Fibroblast of lung (primary cell): ENCODE measurements around the gene VWA7. TPM values are rescaled to one million over a fixed set of nuclear protein-coding genes. Genes with fewer than 3 reads are reported as not detected.
"Not testable (repeated sequence)": the region's sequence is repeated elsewhere in the genome, so short reads cannot be mapped to it uniquely, and the experiment has no call there.

Experiments used
- DNase-seq, 2 donors: peaks; one replicate each; pipeline versions ENCODE4 v3.0.0 to v3.0.0-alpha.2; 2010; ENCODE audit warnings: low read depth in 2 of 2
- H2AFZ ChIP-seq: 2 replicates; pipeline ENCODE4 v1.5.1; 2012; ENCODE audit warnings: low read length, control low read depth, inconsistent platforms
- H3K27ac ChIP-seq: 2 replicates; pipeline ENCODE4 v1.5.1; 2011; ENCODE audit warnings: low read length, control low read depth; ENCODE audit not compliant: insufficient read depth
- H3K27me3 ChIP-seq: 2 replicates; pipeline ENCODE4 v1.5.1; 2011; ENCODE audit warnings: mild to moderate bottlenecking, low read length; ENCODE audit not compliant: control insufficient read depth, insufficient read depth
- H3K36me3 ChIP-seq: 2 replicates; pipeline ENCODE4 v1.5.1; 2011; ENCODE audit warnings: low read length; ENCODE audit not compliant: control insufficient read depth, insufficient read depth
- H3K4me1 ChIP-seq: 2 replicates; pipeline ENCODE4 v1.5.1; 2011; ENCODE audit warnings: low read length; ENCODE audit not compliant: control insufficient read depth, insufficient read depth; ENCODE audit errors: extremely low read depth
- H3K4me2 ChIP-seq: 2 replicates; pipeline ENCODE4 v1.5.1; 2011; ENCODE audit warnings: low read length, control low read depth; ENCODE audit not compliant: insufficient read depth; ENCODE audit errors: extremely low read depth
- H3K4me3 ChIP-seq, 4 experiments: fragments of 200-600 bp in 1 of 4; sonication (generic) in 1 of 4; replicated peaks in 1 of 4; 2 replicates each; pipeline ENCODE4 v1.5.1; 2011 to 2016; ENCODE audit warnings: low read length in 4 of 4, low read depth in 3 of 4, mild to moderate bottlenecking in 3 of 4, control low read depth in 2 of 4, inconsistent platforms in 1 of 4, mixed read lengths in 1 of 4; ENCODE audit not compliant: insufficient read depth in 1 of 4; ENCODE audit errors: control extremely low read depth in 1 of 4
- H3K79me2 ChIP-seq: 2 replicates; pipeline ENCODE4 v1.5.1; 2012; ENCODE audit warnings: mild to moderate bottlenecking, low read length, inconsistent platforms; ENCODE audit not compliant: control insufficient read depth, insufficient read depth
- H3K9ac ChIP-seq: 2 replicates; pipeline ENCODE4 v1.5.1; 2011; ENCODE audit warnings: mild to moderate bottlenecking, low read length, control low read depth; ENCODE audit not compliant: insufficient read depth
- H3K9me3 ChIP-seq: 2 replicates; pipeline ENCODE4 v1.5.1; 2012; ENCODE audit warnings: low read depth, low read length; ENCODE audit not compliant: control insufficient read depth, insufficient read depth
- H4K20me1 ChIP-seq: 2 replicates; pipeline ENCODE4 v1.5.1; 2011; ENCODE audit warnings: low read length; ENCODE audit not compliant: control insufficient read depth, insufficient read depth; ENCODE audit errors: extremely low read depth
- CTCF ChIP-seq, 2 donors: IDR thresholded peaks in 1 of 2; conservative IDR thresholded peaks in 1 of 2; 1 replicate in 1 of 2; 2 replicates in 1 of 2; pipeline ENCODE4 v1.5.1; 2011 to 2012; ENCODE audit warnings: low read length in 2 of 2, control low read depth in 1 of 2, inconsistent platforms in 1 of 2, low read depth in 1 of 2, mild to moderate bottlenecking in 1 of 2
- EZH2 ChIP-seq: IDR thresholded peaks from 2 replicates; pipeline ENCODE4 v1.5.1; 2012; ENCODE audit warnings: low read length, control low read depth, mild to moderate bottlenecking; ENCODE audit errors: missing control alignments
- polyA plus RNA-seq, 2 donors: library from polyadenylated mRNA; depleted of rRNA in 1 of 2; stranded (reverse) in 1 of 2; unstranded in 1 of 2; fragments of >200 nt; gene quantifications; 2 replicates each; pipeline ENCODE4 v1.2.1, GENCODE V29; 2011 to 2012; ENCODE audit warnings: missing spikeins in 1 of 2
- total RNA-seq: library from RNA; depleted of rRNA; stranded (reverse); fragments of >200 nt; gene quantifications from 2 replicates; pipeline ENCODE4 v1.2.1, GENCODE V29; 2014

VWA7 gene
- total and polyA plus RNA-seq, 2 donors (not counting 1 experiment from before 2014, with no cell fraction given): 0.16 to 0.66 TPM

GRCh38 chr6:31811645-31812044 lies 34.5 kb upstream of the VWA7 start:
- Histone ChIP-seq H3K4me1 (no peaks in the 10 kb centered on the region), H3K9ac (no peak overlapping the region), H3K9me3 (no peaks in the 10 kb centered on the region), H3K36me3 (no peaks in the 10 kb centered on the region), H4K20me1 (no peaks in the 10 kb centered on the region), H3K79me2 (peaks cover 2% of the 10 kb centered on the region), H3K4me2 (no peak overlapping the region), H3K4me3 (no peak overlapping the region), H3K27ac (no peak overlapping the region), H2AFZ (no peak overlapping the region), H3K27me3 (no peaks in the 10 kb centered on the region)
- no peak for DNase-seq
- TF ChIP-seq EZH2 (no peak), CTCF (conservative IDR thresholded peaks at IDR 0.05 in 1 of 2, IDR thresholded peaks at IDR 0.05 in 1 of 2; ENCODE audit: low read depth in 1 of 2, low read length in 2 of 2) (no peak)

- not testable (repeated sequence) for H3K79me2 ChIP-seq, H3K36me3 ChIP-seq, H3K4me3 ChIP-seq, H3K27ac ChIP-seq, H3K4me2 ChIP-seq, H3K9ac ChIP-seq, H3K9me3 ChIP-seq, H3K4me1 ChIP-seq, H2AFZ ChIP-seq, H4K20me1 ChIP-seq, DNase-seq, H3K27me3 ChIP-seq
Measured at GRCh38 chr6:31808599-31808998, 31.5 kb upstream of the VWA7 start.

DNA sequence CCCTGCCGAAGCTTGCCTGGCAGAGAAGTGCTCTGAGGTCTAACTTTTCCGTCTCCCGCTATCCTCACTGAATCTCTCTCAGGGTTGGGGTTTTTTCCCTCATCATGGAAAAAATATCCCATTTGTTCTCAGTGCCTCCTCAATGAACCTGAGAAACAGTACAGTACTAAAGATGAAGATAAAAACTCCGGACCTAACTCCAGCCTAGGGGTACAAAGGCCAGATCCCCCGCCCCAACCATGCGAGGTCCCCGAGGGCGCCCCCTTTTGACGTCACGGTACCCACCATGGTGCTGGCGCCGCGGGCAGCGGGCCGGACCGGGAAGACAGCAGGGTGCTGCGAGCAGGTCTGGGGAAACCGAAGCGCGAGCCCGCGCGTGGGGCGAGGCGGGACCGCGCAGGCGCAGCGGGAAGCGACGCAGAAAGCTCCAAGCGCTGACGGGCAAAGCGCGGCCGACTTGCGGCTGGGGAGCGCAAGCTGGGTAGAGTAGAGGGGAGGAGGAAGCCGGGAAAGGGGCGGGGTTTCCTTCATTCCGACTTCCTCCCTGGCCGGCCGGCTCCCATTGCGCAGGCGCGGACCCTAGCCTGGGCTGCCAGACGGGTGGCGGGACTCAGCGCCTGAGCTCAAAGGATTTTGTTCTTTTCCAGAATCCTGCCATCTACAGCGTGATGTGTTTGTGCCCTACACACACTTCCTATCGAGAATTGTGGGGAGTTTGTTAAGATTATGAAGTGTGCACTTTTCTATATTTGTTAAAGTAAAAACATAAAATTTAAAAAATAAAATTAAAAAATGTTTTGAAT lies 29.5 kb upstream of the VWA7 start, which contains the start of gene LSM2:
Gene LSM2 (minus strand): TSS at position 497 of the 803 bp plus-strand sequence. CDS start 209 bp downstream, at position 288.
- H4K20me1 ChIP-seq: no peaks in the 10 kb centered on the region
- H3K4me3 ChIP-seq: peak within 1 kb of the TSS; percentile 73 to 84 (median 78)
- H3K27me3 ChIP-seq: no peaks in the 10 kb centered on the region
- no peaks in the 10 kb centered on the region for H3K9me3 ChIP-seq
- H3K27ac ChIP-seq: peak within 1 kb of the TSS; percentile 90
- H3K79me2 ChIP-seq: peaks cover 8% of the 10 kb centered on the region
- H3K36me3 ChIP-seq: no peaks in the 10 kb centered on the region
- no peaks in the 10 kb centered on the region for H3K4me1 ChIP-seq
- H3K4me2 ChIP-seq: peak within 1 kb of the TSS; percentile 94
- DNase-seq: peak; percentile 94 to 96
- TF ChIP-seq CTCF (conservative IDR thresholded peaks at IDR 0.05 in 1 of 2, IDR thresholded peaks at IDR 0.05 in 1 of 2; ENCODE audit: low read depth in 1 of 2, low read length in 2 of 2) (peak in 1 of 2 donors; percentile 1), EZH2 (no peak)
- peak within 1 kb of the TSS; percentile 73 for H2AFZ ChIP-seq
- peak within 1 kb of the TSS; percentile 85 for H3K9ac ChIP-seq
